Spleen (tissue), 7 donors: Measurements from ENCODE around the gene CDKN1A.

Source experiments
- CTCF ChIP-seq, 11 experiments: fragments of 200-600 bp in 7 of 11; fragments of 450-650 bp in 4 of 11; sonication (generic) in 4 of 11; IDR thresholded peaks in 8 of 11; conservative IDR thresholded peaks in 3 of 11; 1 replicate in 7 of 11; 2 replicates in 4 of 11; pipeline versions ENCODE4 v1.4.0 to v1.8.0; 2016 to 2021; ENCODE audit warnings: antibody characterized with exemption in 11 of 11, inconsistent platforms in 4 of 11, mild to moderate bottlenecking in 1 of 11
- POLR2A ChIP-seq, 3 donors: fragments of 450-650 bp; IDR thresholded peaks; one replicate each; pipeline ENCODE4 v1.5.1; 2017; ENCODE audit warnings: antibody characterized with exemption in 3 of 3, mild to moderate bottlenecking in 1 of 3
- donor health status: DM: no; HTN: no; CAD: no; lungs with moderate emphysema.
- donor health status: DM: no; HTN: no; CAD: no.
- donor health status: DM: no; HTN: no; CAD: no.

GRCh38 chr6:36677753-36678487 lies 594 bp upstream of the CDKN1A start:
- no peak for TF ChIP-seq POLR2A (IDR thresholded peaks at IDR 0.05)
- no peak for TF ChIP-seq CTCF (IDR thresholded peaks at IDR 0.05 in 8 of 11, conservative IDR thresholded peaks at IDR 0.05 in 3 of 11)
